Measurements from ENCODE around the gene SLC30A9. TPM values are rescaled to one million over a fixed set of nuclear protein-coding genes. Genes with fewer than 3 reads are reported as not detected.

SLC30A9 gene
- total and polyA plus RNA-seq, 2 donors (not counting 1 experiment from before 2014, with no cell fraction given): 56.5 to 65.2 TPM

DNA sequence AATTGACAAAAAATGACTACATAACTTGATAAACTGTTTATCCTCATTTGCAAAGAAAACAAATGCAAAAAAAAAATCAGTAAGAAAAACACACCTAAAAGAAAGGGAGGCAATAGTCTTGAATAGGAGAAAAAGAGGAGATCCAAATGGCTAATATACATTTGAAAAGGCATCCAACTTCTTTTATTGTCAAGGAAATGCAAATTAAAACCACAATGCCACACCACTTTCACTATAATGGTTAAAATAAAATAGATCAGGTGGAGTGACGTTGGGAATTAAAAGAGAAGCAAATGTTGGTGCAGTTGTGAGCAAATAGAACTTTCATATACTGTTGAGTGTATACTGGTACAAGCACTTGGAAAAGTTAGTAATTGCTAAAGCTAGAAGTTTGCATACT lies 5.2 kb upstream of the SLC30A9 start:
- DNase-seq (ENCODE audit: low read depth in 2 of 2): no peak
- Histone ChIP-seq H3K9ac (ENCODE audit: insufficient read depth, low read length) (no peak overlapping the region), H3K27me3 (ENCODE audit: control insufficient read depth, insufficient read depth, low read length) (no peaks in the 10 kb centered on the region), H3K4me3 (replicated peaks in 1 of 4; ENCODE audit: control extremely low read depth in 1 of 4, insufficient read depth in 1 of 4, low read depth in 3 of 4, low read length in 4 of 4) (no peak overlapping the region), H3K27ac (ENCODE audit: insufficient read depth, low read length) (no peak overlapping the region), H4K20me1 (ENCODE audit: control insufficient read depth, extremely low read depth, insufficient read depth, low read length) (no peaks in the 10 kb centered on the region), H3K4me2 (ENCODE audit: extremely low read depth, insufficient read depth, low read length) (no peak overlapping the region), H3K4me1 (ENCODE audit: control insufficient read depth, extremely low read depth, insufficient read depth, low read length) (no peaks in the 10 kb centered on the region), H3K9me3 (ENCODE audit: control insufficient read depth, insufficient read depth, low read depth, low read length) (no peaks in the 10 kb centered on the region), H3K79me2 (ENCODE audit: control insufficient read depth, insufficient read depth, low read length) (peaks cover 4% of the 10 kb centered on the region), H3K36me3 (ENCODE audit: control insufficient read depth, insufficient read depth, low read length) (no peaks in the 10 kb centered on the region), H2AFZ (ENCODE audit: low read length) (no peak overlapping the region)
- TF ChIP-seq, protein P1, sequence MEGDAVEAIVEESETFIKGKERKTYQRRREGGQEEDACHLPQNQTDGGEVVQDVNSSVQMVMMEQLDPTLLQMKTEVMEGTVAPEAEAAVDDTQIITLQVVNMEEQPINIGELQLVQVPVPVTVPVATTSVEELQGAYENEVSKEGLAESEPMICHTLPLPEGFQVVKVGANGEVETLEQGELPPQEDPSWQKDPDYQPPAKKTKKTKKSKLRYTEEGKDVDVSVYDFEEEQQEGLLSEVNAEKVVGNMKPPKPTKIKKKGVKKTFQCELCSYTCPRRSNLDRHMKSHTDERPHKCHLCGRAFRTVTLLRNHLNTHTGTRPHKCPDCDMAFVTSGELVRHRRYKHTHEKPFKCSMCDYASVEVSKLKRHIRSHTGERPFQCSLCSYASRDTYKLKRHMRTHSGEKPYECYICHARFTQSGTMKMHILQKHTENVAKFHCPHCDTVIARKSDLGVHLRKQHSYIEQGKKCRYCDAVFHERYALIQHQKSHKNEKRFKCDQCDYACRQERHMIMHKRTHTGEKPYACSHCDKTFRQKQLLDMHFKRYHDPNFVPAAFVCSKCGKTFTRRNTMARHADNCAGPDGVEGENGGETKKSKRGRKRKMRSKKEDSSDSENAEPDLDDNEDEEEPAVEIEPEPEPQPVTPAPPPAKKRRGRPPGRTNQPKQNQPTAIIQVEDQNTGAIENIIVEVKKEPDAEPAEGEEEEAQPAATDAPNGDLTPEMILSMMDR (conservative IDR thresholded peaks at IDR 0.05 in 1 of 2, IDR thresholded peaks at IDR 0.05 in 1 of 2; ENCODE audit: low read depth in 1 of 2, low read length in 2 of 2): no peak
- no peak for TF ChIP-seq EZH2 (IDR thresholded peaks at IDR 0.05; ENCODE audit: low read length, missing control alignments)

DNA sequence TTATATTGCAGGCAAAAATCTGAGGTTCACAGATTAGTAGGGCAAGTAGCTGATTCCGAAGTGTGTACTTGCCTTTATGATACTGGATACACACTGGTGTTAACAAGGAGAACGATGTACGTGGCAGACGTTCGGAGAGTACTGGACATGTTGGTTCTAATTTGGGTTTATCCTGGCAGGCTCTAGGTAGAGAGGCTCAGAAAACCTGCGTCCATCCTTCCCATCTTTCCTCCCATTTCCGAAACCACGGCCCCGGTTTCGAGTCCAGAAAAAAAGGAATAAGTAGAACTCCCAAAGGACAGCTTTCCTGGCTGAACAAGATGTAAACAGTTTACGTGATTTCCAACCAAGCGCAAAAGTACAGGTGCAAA lies 351 bp upstream of the SLC30A9 start:
- Histone ChIP-seq H4K20me1 (ENCODE audit: control insufficient read depth, extremely low read depth, insufficient read depth, low read length) (no peaks in the 10 kb centered on the region), H3K4me3 (replicated peaks in 1 of 4; ENCODE audit: control extremely low read depth in 1 of 4, insufficient read depth in 1 of 4, low read depth in 3 of 4, low read length in 4 of 4) (peak overlapping the region; percentile 76 to 98 (median 96)), H3K4me2 (ENCODE audit: extremely low read depth, insufficient read depth, low read length) (peak overlapping the region; percentile 97), H3K27ac (ENCODE audit: insufficient read depth, low read length) (peak overlapping the region; percentile 97), H3K27me3 (ENCODE audit: control insufficient read depth, insufficient read depth, low read length) (no peaks in the 10 kb centered on the region), H3K9ac (ENCODE audit: insufficient read depth, low read length) (peak overlapping the region; percentile 97), H3K4me1 (ENCODE audit: control insufficient read depth, extremely low read depth, insufficient read depth, low read length) (peaks cover 6% of the 10 kb centered on the region), H3K9me3 (ENCODE audit: control insufficient read depth, insufficient read depth, low read depth, low read length) (no peaks in the 10 kb centered on the region), H3K36me3 (ENCODE audit: control insufficient read depth, insufficient read depth, low read length) (no peaks in the 10 kb centered on the region), H3K79me2 (ENCODE audit: control insufficient read depth, insufficient read depth, low read length) (peaks cover 31% of the 10 kb centered on the region), H2AFZ (ENCODE audit: low read length) (peak overlapping the region; percentile 87)
- peak in 1 of 2 donors; percentile 5 for DNase-seq (ENCODE audit: low read depth in 2 of 2)
- TF ChIP-seq, protein P1 (conservative IDR thresholded peaks at IDR 0.05 in 1 of 2, IDR thresholded peaks at IDR 0.05 in 1 of 2; ENCODE audit: low read depth in 1 of 2, low read length in 2 of 2): no peak
- TF ChIP-seq EZH2 (IDR thresholded peaks at IDR 0.05; ENCODE audit: low read length, missing control alignments): no peak

DNA sequence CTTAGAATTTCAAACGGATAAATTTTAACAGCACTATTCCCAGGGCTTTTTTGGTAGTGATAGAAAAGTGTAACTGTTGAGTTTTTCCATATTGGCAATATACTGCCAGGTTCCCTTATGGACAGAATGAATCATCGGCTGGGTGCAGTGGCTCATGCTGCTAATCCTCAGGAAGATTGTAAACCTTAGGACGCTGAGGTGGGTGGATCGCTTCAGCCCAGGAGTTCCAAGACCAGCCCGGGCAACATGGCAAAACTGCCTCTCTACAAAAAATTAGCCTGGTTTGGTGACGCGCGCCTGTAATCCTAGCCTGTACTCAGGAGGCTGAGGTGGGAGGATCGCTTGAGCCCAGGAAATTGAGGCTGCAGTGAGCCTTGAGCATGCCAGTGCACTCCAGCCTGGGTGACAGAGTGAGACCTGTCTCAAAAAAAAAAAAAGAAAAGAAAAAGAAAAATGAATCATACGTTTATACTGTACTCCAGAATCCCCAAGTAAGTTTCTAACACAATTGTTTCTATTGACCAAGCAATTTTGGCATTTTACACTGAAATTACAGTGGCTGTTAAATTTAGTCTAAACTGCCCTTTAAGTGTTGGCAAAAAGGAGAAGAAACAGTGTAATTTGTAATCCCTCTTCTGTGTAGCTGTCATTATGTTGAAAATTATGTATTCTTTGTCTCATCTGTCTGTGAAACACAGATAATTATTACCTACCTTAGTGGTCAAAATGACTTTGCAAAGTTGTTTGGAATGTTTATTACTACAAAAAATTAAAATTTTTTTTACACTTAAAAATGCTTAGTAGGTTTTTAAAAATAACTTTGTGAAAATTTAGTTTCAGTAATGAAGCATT lies 1.8 kb downstream of the SLC30A9 start:
- no peak overlapping the region for H3K9ac ChIP-seq (ENCODE audit: insufficient read depth, low read length)
- H3K4me3 ChIP-seq (replicated peaks in 1 of 4; ENCODE audit: control extremely low read depth in 1 of 4, insufficient read depth in 1 of 4, low read depth in 3 of 4, low read length in 4 of 4): peak overlapping the region in 2 of 4 experiments; percentile 76 to 94
- no peaks in the 10 kb centered on the region for H4K20me1 ChIP-seq (ENCODE audit: control insufficient read depth, extremely low read depth, insufficient read depth, low read length)
- no peak overlapping the region for H3K27ac ChIP-seq (ENCODE audit: insufficient read depth, low read length)
- H3K79me2 ChIP-seq (ENCODE audit: control insufficient read depth, insufficient read depth, low read length): peaks cover 41% of the 10 kb centered on the region
- peak in 1 of 2 donors; percentile 44 for DNase-seq (ENCODE audit: low read depth in 2 of 2)
- no peaks in the 10 kb centered on the region for H3K9me3 ChIP-seq (ENCODE audit: control insufficient read depth, insufficient read depth, low read depth, low read length)
- H3K36me3 ChIP-seq (ENCODE audit: control insufficient read depth, insufficient read depth, low read length): no peaks in the 10 kb centered on the region
- H2AFZ ChIP-seq (ENCODE audit: low read length): no peak overlapping the region
- peak overlapping the region; percentile 99 for H3K4me2 ChIP-seq (ENCODE audit: extremely low read depth, insufficient read depth, low read length)
- peaks cover 6% of the 10 kb centered on the region for H3K4me1 ChIP-seq (ENCODE audit: control insufficient read depth, extremely low read depth, insufficient read depth, low read length)
- no peak for TF ChIP-seq EZH2 (IDR thresholded peaks at IDR 0.05; ENCODE audit: low read length, missing control alignments)
- TF ChIP-seq, protein P1 (conservative IDR thresholded peaks at IDR 0.05 in 1 of 2, IDR thresholded peaks at IDR 0.05 in 1 of 2; ENCODE audit: low read depth in 1 of 2, low read length in 2 of 2): no peak
- H3K27me3 ChIP-seq (ENCODE audit: control insufficient read depth, insufficient read depth, low read length): no peaks in the 10 kb centered on the region

Measured in fibroblast of lung (primary cell).